Common myeloid progenitor, CD34-positive (primary cell): ENCODE data around the gene TMC5.

Source experiments
- CTCF ChIA-PET: fragments of 350-600 bp; sonication (Branson Sonifier 250); formaldehyde crosslinking; loops from one replicate; lab custom pipeline; 2021; ENCODE audit warnings: antibody characterized with exemption; lab: Charles Lee
- POLR2A ChIA-PET: fragments of 350-600 bp; sonication (Branson Sonifier 250); formaldehyde crosslinking; loops from one replicate; lab custom pipeline; 2021; ENCODE audit warnings: antibody characterized with exemption; lab: Charles Lee
- DNase-seq, 3 donors: peaks; one replicate each; pipeline versions ENCODE4 v3.0.0 to v3.0.0-alpha.2; 2013
- H3K27ac ChIP-seq, 2 experiments: 1 replicate in 1 of 2; 2 replicates in 1 of 2; pipeline ENCODE4 v1.7.0; 2013; ENCODE audit warnings: inconsistent platforms in 2 of 2, low read length in 2 of 2, mild to moderate bottlenecking in 2 of 2, low read depth in 1 of 2, moderate library complexity in 1 of 2; ENCODE audit not compliant: severe bottlenecking in 2 of 2, insufficient read depth in 1 of 2, poor library complexity in 1 of 2
- H3K27me3 ChIP-seq, 5 experiments: replicated peaks in 2 of 5; 1 replicate in 3 of 5; 2 replicates in 2 of 5; pipeline versions ENCODE4 v1.6.1 to v1.7.0; 2013; ENCODE audit warnings: low read length in 4 of 5, mild to moderate bottlenecking in 2 of 5, moderate library complexity in 2 of 5, inconsistent platforms in 1 of 5; ENCODE audit not compliant: insufficient read depth in 5 of 5, control insufficient read depth in 4 of 5
- H3K36me3 ChIP-seq, 4 experiments: 1 replicate in 2 of 4; 2 replicates in 2 of 4; pipeline versions ENCODE4 v1.6.1 to v1.7.0; 2013; ENCODE audit warnings: low read length in 3 of 4, control low read depth in 1 of 4, mild to moderate bottlenecking in 1 of 4; ENCODE audit not compliant: control insufficient read depth in 4 of 4, insufficient read depth in 4 of 4
- H3K4me1 ChIP-seq, 4 experiments: 1 replicate in 3 of 4; 2 replicates in 1 of 4; pipeline versions ENCODE4 v1.6.1 to v1.7.1; 2013; ENCODE audit warnings: low read length in 3 of 4, mild to moderate bottlenecking in 3 of 4, control low read depth in 1 of 4, inconsistent platforms in 1 of 4, moderate library complexity in 1 of 4; ENCODE audit not compliant: control insufficient read depth in 4 of 4, insufficient read depth in 4 of 4; ENCODE audit errors: control extremely low read depth in 1 of 4
- H3K4me3 ChIP-seq, 7 experiments: 1 replicate in 4 of 7; 2 replicates in 3 of 7; pipeline versions ENCODE4 v1.5.1 to v1.7.0; 2013; ENCODE audit warnings: mild to moderate bottlenecking in 7 of 7, low read length in 6 of 7, moderate library complexity in 6 of 7, inconsistent platforms in 2 of 7, low read depth in 2 of 7, control low read depth in 1 of 7; ENCODE audit not compliant: insufficient read depth in 4 of 7, control insufficient read depth in 1 of 7; ENCODE audit errors: extremely low read depth in 1 of 7
- H3K9me3 ChIP-seq, 5 experiments: 1 replicate in 4 of 5; 2 replicates in 1 of 5; pipeline versions ENCODE4 v1.6.1 to v1.7.1; 2013; ENCODE audit warnings: low read length in 4 of 5, mild to moderate bottlenecking in 2 of 5, inconsistent platforms in 1 of 5, low read depth in 1 of 5, moderate library complexity in 1 of 5; ENCODE audit not compliant: control insufficient read depth in 4 of 5, insufficient read depth in 2 of 5; ENCODE audit errors: control extremely low read depth in 1 of 5
- WGBS: methylation state at CpG from one replicate; pipeline ENCODE4 v1.1.5; 2013; ENCODE audit not compliant: insufficient coverage; 5-methylcytosine and 5-hydroxymethylcytosine counted together

Gene TMC5

DNA sequence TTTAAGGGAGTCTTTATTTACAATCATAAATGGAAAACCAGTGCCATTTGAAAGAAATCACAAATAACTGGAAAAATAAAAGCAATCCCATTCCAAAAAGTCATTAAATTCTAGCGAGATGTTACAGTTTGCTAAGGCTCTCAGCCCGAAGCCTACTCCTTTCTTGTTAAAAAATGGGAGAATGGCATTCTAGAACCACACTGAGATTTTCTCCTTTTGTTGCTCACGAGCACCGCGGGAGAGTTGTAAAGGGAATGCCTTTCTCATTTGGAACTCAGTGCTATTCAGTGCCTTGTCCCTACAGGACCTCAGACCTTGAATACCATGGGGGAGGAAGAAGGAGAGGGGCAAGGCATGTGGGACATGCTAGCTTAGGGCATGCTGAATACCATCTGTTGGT, 67.9 kb downstream of the TMC5 start:
- no peak overlapping the region for H3K4me3 ChIP-seq
- no peak for DNase-seq
- no peaks in the 10 kb centered on the region for H3K36me3 ChIP-seq
- no peaks in the 10 kb centered on the region for H3K4me1 ChIP-seq
- H3K9me3 ChIP-seq: peaks cover 0 to 2% (median 0%) of the 10 kb centered on the region in 5 experiments
- 100% methylated on average over 5 of the region's 5 CpGs for WGBS
- POLR2A ChIA-PET: no interaction called here
- CTCF ChIA-PET: no interaction called here
- H3K27me3 ChIP-seq: no peaks in the 10 kb centered on the region
- no peak overlapping the region for H3K27ac ChIP-seq

GRCh38 chr16:19486051-19486450, 68.4 kb downstream of the TMC5 start:
- ChIA-PET CTCF (no interaction called here), POLR2A (no interaction called here)
- Histone ChIP-seq H3K27ac (no peak overlapping the region), H3K9me3 (peaks cover 0 to 2% (median 0%) of the 10 kb centered on the region in 5 experiments), H3K27me3 (no peaks in the 10 kb centered on the region), H3K36me3 (no peaks in the 10 kb centered on the region), H3K4me3 (no peak overlapping the region), H3K4me1 (no peaks in the 10 kb centered on the region)
- DNase-seq: no peak
- 93% methylated on average over 3 of the region's 4 CpGs for WGBS

DNA sequence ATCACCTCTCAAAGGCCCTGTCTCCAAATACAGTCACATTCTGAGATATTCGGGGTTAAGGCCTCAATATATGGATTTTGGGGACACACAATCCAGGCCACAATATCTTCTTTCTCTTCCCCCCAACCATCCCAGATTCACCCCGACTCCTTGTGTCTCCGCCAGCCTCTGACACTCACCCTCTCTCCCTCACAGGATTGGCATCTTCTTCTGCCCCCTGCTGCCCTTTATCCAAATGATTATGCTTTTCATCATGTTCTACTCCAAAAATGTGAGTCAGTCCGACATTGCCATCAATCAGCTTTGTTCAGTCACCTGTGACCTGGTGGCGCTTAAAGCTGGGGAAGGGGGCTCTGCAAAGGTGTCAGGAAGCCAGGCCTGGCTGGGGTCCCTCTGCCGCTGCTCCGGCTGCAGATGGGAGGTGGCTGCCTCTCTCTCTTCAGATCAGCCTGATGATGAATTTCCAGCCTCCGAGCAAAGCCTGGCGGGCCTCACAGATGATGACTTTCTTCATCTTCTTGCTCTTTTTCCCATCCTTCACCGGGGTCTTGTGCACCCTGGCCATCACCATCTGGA, 69.2 kb downstream of the TMC5 start:
- Histone ChIP-seq H3K27ac (no peak overlapping the region), H3K4me1 (no peaks in the 10 kb centered on the region), H3K36me3 (no peaks in the 10 kb centered on the region), H3K27me3 (no peaks in the 10 kb centered on the region), H3K4me3 (no peak overlapping the region), H3K9me3 (no peaks in the 10 kb centered on the region)
- 97% methylated on average over 9 of the region's 10 CpGs for WGBS
- ChIA-PET CTCF (no interaction called here), POLR2A (no interaction called here)
- DNase-seq: no peak

- Histone ChIP-seq H3K4me3 (no peak overlapping the region), H3K9me3 (no peaks in the 10 kb centered on the region), H3K36me3 (no peaks in the 10 kb centered on the region), H3K27ac (peak overlapping the region in 1 of 2 experiments; percentile 27), H3K27me3 (no peaks in the 10 kb centered on the region), H3K4me1 (no peaks in the 10 kb centered on the region)
- WGBS: 80% methylated on average over 4 of the region's 4 CpGs
- POLR2A ChIA-PET: no interaction called here
- CTCF ChIA-PET: no interaction called here
- no peak for DNase-seq
These were observed 70.5 kb downstream of the TMC5 start for GRCh38 chr16:19488213-19488640.

DNA sequence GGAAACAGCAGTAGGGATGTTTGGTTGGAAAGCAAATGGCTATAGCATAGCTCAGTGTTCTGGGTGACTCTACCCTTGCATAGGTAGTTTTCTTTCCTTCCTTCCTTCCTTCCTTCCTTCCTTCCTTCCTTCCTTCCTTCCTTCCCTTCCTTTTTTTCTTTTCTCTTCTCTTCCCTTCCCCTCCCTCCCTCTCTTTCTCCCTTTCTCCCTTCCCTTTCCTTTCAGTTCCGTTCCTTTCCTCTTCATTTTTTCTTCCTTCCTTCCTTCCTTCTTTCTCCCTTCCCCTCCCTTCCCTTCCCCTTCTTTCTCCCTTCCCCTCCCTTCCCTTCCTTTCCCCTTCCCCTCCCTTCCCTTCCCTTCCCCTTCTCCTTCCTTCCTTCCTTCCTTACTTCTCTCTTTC, 72.9 kb downstream of the TMC5 start:
- no peaks in the 10 kb centered on the region for H3K36me3 ChIP-seq
- no peak for DNase-seq
- H3K4me3 ChIP-seq: no peak overlapping the region
- WGBS: 100% methylated on average over 1 of the region's 1 CpG
- H3K27me3 ChIP-seq: no peaks in the 10 kb centered on the region
- H3K9me3 ChIP-seq: no peaks in the 10 kb centered on the region
- POLR2A ChIA-PET: no interaction called here
- CTCF ChIA-PET: no interaction called here
- no peak overlapping the region for H3K27ac ChIP-seq
- H3K4me1 ChIP-seq: peaks cover 0 to 5% (median under 1%) of the 10 kb centered on the region in 4 experiments

DNA sequence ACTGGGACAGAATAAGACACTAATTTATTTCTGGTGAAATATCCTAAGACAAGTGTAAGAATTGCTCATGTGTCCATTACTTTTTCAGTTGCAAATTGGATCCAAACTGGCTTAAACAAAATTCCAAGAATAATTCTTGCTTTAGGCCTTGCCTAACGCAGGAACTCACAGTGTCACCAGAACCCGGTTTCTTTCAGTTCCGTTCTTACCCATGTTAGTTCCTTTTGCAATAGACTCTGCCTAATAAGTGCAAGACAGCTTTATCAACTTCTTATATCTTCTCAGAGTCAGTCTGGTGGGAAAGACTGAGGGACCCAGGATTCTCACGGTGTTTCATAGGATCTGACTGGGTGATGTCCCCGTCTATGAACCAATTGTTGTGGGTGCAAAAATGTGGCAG, 79.5 kb downstream of the TMC5 start:
- Histone ChIP-seq H3K9me3 (no peaks in the 10 kb centered on the region), H3K27me3 (no peaks in the 10 kb centered on the region), H3K27ac (no peak overlapping the region), H3K36me3 (peaks cover 2 to 20% (median 12%) of the 10 kb centered on the region in 4 experiments), H3K4me3 (no peak overlapping the region), H3K4me1 (peaks cover 0 to 5% (median under 1%) of the 10 kb centered on the region in 4 experiments)
- DNase-seq: no peak
- POLR2A ChIA-PET: no interaction called here
- WGBS: 86% methylated on average over 5 of the region's 5 CpGs
- CTCF ChIA-PET: interaction anchor here (0.7 kb wide), 1 partner anchor 14 kb away, joined by 3 read pairs; no protein-coding TSS in a partner anchor

- no peaks in the 10 kb centered on the region for H3K27me3 ChIP-seq
- no peak for DNase-seq
- peaks cover 9 to 38% (median 25%) of the 10 kb centered on the region in 4 experiments for H3K36me3 ChIP-seq
- no peak overlapping the region for H3K27ac ChIP-seq
- POLR2A ChIA-PET: no interaction called here
- H3K4me1 ChIP-seq: peaks cover 0 to under 1% (median 0%) of the 10 kb centered on the region in 4 experiments
- H3K4me3 ChIP-seq: no peak overlapping the region
- CTCF ChIA-PET: interaction anchor here (8.0 kb wide), 1 partner anchor 109 kb away, joined by 66 read pairs; no protein-coding TSS in a partner anchor
- 97% methylated on average over 4 of the region's 5 CpGs for WGBS
- H3K9me3 ChIP-seq: no peaks in the 10 kb centered on the region
These were observed 81.3 kb downstream of the TMC5 start for GRCh38 chr16:19499006-19499405.
